Thyroid gland (tissue), 4 donors: ENCODE measurements around the gene CLINT1.

Source experiments
- CTCF ChIP-seq, 6 experiments: fragments of 200-600 bp in 3 of 6; fragments of 450-650 bp in 3 of 6; sonication (generic) in 3 of 6; IDR thresholded peaks; one replicate each; pipeline ENCODE4 v1.5.1; 2016 to 2019; ENCODE audit warnings: antibody characterized with exemption in 6 of 6, mild to moderate bottlenecking in 2 of 6, inconsistent platforms in 1 of 6, moderate library complexity in 1 of 6
- POLR2A ChIP-seq, 2 donors: fragments of 450-650 bp; IDR thresholded peaks; one replicate each; pipeline ENCODE4 v1.6.1; 2017; ENCODE audit warnings: antibody characterized with exemption in 2 of 2, mild to moderate bottlenecking in 2 of 2, moderate library complexity in 1 of 2

GRCh38 chr5:157862183-157862851, 3.4 kb upstream of the CLINT1 start:
- TF ChIP-seq POLR2A (IDR thresholded peaks at IDR 0.05): no peak
- no peak for TF ChIP-seq CTCF (IDR thresholded peaks at IDR 0.05)
